Measurements from ENCODE around the gene MDH2.
"Not testable (repeated sequence)": the region's sequence is repeated elsewhere in the genome, so short reads cannot be mapped to it uniquely, and the experiment has no call there.

Gene MDH2, protein sequence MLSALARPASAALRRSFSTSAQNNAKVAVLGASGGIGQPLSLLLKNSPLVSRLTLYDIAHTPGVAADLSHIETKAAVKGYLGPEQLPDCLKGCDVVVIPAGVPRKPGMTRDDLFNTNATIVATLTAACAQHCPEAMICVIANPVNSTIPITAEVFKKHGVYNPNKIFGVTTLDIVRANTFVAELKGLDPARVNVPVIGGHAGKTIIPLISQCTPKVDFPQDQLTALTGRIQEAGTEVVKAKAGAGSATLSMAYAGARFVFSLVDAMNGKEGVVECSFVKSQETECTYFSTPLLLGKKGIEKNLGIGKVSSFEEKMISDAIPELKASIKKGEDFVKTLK

DNA sequence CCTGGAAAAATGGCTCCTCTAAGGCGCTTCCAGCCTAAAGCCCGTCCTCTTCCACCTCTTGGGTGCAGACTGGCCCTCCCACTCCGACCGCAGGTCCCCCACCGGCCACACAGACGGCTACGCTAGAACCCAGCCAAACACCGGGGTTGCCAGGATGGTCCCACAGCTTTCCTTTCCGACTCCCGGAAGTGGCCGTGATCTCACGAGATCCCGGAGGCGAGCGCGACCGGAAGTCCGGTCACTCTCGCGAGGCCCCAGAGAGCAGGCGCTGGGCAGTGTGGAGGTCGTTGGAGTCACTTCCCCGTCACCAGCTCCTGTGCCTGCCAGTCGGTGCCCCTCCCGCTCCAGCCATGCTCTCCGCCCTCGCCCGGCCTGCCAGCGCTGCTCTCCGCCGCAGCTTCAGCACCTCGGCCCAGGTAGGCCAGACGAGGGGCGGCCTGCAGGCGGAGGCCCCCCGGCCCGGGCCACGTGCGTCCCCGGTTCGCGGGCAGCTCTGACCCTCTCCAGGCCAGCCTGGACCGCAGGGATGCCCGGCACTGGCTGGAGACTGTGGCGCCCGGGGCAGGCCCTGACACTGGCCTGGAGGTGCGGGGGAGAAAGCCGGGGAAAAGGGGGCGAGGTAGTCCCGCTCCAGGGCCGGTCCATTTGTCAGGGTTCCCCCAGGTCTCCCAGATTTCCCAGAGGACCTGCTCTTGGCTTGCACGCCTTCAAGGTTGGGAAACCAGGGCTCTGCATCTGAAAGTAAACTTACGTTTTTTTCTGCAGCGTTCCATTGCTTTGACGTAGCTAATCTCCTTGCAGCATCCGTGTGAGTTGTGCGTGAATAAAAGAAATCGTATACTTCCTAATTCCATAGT lies at the start of gene MDH2, which contains the start of gene STYXL1:
Gene MDH2 (plus strand): TSS at position 296 of the 857 bp plus-strand sequence. CDS start 55 bp downstream, at position 351.
Gene STYXL1 (minus strand): TSS at position 190 of the 857 bp plus-strand sequence. CDS start 17,477 bp downstream, outside the sequence.
- peak; percentile 88 for DNase-seq

DNA sequence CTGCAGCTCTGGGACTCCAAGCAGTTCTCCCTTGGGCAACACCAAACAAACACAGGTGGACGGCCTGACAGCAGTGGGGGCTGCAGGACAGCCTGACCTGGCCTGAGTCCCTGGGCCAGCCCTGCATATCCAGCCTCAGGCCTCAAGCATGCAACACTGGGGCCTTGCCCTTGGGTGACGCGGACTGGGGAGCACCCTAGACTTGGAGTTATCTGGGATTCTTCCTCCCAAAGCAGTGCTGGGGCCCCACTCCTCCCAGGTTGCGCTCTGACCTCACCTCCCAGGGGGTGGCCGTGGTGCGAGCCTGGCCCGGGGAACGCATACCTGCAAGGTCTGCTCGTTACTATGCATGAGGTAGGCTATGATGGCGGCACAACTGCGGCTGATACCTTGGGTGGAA lies 47.3 kb upstream of the MDH2 start:
- DNase-seq, result no peak

DNA sequence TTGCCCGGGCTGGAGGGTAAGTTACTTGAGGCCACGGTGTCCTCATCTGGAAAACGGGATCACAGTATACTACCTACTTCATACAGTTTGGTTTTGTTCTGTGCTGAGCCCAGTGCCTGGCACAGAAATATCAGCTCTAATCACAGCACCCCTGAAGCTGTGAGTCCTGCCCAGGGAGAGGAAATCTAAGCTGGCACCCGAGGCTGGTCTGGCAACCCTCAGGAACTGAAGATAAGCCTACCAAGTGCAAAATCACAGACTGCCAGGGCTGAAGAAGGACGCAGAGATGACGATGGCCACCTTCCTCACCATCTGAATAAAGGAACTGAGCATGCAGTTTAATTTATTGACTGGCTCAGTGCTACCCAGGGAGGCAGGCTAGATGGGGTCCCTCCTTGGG lies 45.8 kb upstream of the MDH2 start:
- DNase-seq, result no peak

DNA sequence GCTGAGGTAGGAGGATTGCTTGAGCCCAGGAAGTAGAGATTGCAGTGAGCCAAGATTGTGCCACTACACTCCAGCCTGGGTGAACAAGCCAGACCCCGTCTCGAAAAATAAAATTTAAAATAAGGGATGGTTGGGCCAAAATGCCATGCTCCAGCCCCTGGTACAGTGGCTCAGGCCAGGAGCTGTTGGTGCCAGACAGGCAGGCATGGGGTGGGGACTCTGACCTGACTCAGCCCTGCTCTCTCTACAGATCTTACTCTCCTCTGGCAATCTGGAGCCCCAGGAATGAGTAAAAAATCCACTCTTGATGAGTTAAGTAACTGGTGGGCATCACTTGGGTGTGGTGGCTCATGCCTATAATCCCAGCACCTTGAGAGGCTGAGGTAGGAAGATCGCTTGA lies 45.1 kb upstream of the MDH2 start:
- DNase-seq, result no peak

DNA sequence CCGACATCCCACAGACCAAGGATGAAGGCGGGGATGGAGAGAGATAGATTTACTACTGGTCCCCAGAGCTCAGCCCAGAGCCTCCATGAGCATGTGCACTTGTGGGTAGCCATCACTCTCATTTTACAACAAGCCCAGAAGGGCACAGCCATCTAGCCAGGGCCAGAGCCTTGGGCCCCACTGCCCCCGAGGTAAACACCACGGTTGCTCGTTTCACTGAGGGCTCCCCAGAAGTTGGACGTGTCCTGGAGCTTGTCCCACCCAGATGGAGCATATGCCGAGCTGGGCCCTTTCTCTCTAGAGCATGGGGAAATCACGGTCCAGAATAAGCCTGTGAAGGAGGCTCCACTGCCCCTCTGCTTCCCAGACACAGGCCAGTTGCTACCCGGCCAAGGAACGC lies 44.6 kb upstream of the MDH2 start:
- no peak for DNase-seq

DNA sequence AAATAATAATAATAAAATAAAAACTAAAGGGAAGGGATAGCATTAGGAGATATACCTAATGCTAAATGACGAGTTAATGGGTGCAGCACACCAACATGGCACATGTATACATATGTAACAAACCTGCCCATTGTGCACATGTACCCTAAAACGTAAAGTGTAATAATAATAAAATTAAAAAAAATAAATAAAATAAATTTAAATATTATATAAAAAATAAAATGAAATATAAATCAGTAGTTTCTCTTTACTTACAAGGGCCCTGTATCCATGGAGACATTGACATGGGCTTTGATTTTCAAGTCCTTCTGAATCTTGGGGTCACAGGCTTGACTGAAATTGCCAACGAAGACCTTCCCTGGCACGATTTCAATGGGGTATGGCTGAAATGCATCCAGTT lies 42.9 kb upstream of the MDH2 start:
- not testable (repeated sequence) for DNase-seq

DNA sequence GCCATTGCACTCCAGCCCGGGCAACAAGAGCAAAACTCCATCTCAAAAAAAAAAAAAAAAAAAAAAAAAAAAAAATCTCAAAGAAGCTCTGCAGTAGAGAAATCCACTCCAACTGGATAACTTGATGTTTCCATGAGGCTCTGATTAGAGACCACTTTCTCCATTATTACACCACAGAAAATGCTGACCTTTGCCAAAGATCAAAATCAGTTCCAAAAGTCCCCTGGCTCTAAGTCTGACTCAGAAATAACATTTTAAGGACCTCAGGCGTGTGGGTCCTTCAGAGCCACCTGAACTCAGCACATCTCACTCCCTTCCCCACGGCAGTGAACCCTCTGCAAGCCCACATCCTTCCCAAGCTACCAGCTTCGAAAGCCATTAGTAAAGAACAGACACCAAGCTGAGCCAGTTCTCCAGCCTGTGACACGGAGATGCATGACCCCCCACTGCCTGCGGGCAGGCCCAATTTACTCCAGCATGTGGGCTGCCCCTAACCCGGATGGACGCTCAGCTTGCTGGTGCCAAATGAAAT lies 39.7 kb upstream of the MDH2 start:
- DNase-seq, result no peak

DNA sequence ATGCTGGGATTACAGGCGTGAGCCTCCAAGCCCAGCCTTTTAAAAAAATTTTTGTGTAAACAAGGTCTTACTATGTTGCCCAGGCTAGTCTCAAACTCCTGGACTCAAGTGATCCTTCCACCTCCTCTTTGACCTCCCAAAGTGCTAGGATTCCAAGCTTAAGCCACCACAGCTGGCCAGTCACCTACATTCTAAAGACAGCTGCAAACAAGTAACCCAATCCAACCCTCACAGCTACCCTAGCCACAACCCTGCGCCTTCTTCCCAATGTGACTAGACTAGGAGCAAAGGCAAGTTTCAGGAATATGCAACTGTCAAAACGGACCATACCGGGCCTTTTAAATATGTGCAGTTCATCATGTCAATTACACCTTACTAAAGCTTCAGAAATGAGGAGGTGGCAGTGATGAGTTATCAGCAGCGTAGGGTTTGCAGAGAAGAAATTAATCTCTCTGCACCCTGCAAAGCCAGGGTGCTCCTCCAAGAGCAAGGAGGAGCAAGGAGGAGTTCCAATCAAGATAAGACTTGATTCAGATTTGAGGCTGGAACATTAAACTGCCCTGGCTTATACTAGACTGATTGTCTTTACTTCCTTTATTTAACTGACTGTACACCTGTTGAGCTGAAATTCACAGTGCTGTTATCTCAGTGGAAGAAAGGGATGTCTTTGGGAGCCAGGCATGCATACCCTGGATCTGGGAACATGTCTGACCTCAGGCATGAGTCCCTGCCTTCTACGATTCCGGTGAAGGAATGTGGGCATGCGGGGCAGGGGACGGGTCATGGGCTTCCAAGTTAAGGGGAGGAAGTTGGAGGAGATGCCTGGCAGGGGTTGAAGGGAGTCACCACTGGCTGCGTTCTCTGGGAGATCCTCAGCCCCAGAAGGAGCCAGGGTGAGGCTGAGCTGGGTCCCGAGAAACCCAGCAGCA lies 38.0 kb upstream of the MDH2 start:
- DNase-seq, result no peak

DNA sequence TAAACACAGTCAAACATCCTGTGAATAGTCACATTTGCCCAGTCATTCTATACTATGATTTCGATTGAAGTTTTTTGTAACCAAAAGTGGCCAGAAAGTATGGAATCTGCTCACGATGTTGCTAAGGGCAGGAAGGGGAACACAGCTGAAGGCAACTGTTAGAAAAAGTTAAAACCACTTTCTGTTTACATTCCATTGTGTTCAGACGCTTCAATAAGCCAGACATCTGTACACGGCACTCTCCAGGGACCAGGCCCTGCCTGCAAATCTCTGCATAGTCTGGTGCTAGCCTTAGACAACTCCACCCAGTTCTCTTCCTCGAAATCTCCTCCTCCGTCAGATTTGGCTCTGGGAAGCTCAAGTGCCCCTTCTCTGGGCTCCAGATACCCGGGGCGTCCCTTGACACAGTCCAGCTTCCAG lies 36.5 kb upstream of the MDH2 start:
- no peak for DNase-seq

DNA sequence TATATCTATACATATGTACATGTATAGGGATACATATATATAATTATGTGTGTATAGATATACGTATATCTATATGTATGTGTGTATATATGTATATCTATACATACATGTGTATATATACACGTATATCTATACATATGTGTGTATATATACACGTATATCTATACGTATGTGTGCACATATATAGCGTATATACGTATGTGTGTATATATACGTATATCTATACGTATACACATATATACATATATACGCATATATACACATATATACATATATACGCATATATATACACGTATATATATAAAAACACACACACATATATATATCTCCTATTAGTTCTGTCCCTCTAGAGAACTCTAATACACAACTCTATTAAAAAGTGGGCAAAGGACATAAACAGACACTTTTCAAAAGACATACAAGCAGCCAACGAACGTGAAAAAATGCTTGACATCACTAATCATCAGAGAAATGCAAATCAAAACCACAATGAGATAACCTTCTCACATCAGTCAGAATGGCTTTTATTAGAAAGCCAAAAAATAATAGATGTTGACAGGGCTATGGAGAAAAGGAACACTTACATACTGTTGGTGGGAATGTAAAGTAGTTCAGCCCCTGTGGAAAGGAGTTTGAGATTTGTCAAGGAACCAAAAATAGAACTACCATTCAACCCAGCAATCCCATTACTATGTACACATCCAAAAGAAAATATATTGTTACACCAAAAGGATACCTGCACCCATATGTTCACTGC lies 31.5 kb upstream of the MDH2 start:
- DNase-seq, result no peak

DNA sequence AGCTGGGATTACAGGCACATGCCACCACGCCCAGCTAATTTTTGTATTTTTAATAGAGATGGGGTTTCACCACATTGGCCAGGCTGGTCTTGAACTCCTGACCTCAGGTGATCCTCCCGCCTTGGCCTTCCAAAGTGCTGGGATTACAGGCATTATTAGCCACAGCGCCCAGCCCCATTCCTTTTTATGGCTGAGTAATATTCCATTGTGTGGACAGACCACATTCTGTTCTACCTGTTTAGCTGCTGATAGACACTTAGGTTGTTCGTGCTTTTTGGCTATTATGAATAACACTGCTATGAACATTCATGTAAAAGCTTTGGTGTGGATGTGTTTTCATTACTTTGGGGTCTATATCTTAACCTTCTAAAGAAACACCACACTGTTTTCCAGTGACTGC lies 29.4 kb upstream of the MDH2 start:
- not testable (repeated sequence) for DNase-seq

DNA sequence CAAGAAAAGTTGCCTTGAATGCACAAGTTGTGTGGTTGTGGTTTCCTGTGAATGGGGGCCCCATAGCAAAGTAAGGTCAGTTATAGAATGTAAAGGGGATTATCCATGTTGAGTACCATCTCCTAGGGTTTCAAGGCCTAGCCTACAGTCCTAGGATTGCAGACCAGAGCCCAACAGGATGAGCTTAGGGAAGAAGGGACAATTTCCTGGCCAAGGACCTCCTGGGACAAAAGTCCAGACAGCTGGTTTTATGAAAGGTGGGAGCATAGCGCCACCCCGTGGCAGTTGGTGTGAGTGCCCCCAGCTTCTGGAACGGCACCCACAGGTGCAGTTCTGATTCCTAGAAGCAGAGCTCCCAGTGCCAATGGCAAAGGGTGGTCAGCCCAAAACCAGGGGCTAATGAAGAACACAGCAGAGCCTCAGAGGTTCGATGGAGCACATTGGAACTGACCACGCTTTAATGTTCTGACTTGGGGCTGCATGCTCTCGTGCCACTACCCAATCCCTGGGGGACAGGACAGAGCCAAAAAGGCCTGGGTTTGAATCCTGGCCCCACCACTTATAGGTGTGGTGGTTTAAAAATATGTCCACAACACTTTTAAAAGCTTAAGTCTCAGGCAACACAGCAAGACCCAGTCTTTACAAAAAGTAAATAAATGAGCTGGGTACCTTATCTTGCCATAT lies 27.7 kb upstream of the MDH2 start:
- DNase-seq, result peak; percentile 63

DNA sequence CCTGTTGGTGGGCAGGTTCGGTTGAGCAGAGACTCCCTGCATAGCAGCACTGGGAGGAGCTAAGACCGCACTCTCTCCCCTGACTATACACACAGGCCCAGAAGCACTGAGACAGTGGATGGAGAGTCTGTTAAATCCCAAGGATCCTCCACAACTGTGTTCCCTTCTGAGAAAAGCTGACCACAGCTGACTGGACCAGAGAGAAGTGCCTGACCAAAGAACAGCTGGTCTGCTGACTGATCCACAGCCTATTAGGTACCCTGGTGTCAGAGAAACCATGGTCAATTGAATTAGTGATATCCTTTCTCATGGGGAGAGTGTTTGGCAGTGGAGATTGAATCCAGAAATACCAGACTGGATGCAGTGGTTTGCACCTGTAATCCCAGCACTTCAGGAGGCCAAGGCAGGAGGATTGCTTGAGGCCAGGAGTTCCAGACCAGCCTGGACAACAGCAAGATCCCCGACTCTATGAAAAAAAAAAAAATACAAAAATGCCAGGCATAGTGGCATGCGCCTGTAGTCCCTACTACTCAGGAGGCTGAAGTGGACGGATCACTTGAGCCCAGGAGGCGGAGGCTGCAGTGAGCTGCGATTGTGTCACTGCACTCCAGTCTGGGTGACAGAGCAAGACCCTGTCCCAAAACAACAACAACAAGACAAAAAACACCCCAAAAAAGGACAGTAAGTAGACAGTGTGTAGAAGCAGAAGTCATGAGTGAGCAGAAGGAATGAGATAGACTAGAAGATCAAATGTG lies 25.7 kb upstream of the MDH2 start:
- no peak for DNase-seq

DNA sequence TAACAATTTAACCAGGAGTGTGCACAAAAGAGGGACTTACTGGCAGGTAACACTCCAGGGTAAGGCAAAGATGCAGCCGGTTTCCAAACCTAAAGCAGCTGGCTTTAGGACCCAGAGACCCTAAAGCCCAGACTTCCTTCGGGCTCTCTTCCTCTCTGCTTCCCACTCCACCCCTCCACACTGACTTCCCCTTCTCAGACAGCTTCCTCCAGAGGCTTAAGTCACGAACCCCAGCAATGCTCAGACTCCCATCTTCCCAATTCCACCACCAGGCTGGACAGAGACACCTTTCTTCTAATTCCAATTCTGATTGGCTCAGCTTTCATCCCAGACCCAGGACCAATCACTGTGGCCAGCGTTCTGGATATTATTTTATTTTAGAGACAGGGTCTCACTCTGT lies 24.9 kb upstream of the MDH2 start:
- no peak for DNase-seq

DNA sequence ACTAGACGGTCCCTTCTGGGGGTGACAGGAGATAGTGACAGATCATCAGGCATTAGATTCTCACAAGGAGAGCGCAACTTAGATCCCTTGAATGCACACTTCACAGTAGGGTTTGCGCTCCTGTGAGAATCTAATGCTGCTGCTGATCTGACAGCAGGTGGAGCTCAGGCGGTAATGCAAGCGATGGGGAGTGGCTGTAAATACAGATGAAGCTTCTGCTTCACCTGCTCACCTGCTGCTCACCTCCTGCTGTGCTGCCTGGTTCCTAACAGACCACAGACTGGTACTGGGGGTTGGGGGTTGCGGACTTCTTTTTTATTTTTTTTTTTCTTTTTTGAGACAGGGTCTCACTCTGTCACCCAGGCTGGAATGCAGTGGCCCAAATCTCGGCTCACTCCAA lies 18.2 kb upstream of the MDH2 start:
- DNase-seq, result not testable (repeated sequence)

DNA sequence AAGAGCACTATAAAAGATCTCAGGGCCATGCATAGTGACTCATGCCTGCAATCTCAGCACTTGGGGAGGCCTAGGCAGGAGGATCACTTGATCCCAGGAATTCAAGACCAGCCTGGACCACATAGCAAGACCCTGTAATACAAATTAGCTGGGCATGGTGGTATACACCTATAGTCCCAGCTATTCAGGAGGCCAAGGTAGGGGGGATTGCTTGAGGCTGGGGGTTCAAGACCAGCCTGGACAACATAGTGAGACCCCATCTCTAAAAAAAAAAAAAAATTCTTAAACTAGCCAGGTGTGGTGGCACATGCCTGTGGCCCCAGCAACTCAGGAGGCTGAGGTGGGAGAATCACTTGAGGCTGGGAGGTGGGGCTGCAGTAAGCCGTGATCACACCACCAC lies 15.9 kb upstream of the MDH2 start:
- DNase-seq, result no peak

DNA sequence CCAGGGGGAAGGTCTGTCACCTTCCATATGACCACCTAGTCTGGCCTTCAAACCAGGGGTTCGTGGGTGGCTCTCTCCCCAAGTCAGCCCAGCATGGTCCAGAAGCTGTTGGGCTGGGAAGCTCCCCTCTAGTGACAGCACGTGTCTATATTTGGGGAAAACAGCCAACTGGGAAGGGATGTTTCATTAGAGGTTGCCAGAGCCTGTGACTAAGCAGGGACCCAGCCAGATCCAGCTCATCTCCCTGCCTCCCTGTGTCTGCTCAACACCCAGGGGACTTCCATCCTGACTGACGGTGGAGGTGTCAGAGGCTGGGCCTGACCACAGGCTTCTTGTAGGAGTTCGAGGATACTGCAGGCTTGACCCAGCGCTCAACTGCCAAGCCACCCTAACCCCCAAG lies 10.6 kb upstream of the MDH2 start:
- no peak for DNase-seq

DNA sequence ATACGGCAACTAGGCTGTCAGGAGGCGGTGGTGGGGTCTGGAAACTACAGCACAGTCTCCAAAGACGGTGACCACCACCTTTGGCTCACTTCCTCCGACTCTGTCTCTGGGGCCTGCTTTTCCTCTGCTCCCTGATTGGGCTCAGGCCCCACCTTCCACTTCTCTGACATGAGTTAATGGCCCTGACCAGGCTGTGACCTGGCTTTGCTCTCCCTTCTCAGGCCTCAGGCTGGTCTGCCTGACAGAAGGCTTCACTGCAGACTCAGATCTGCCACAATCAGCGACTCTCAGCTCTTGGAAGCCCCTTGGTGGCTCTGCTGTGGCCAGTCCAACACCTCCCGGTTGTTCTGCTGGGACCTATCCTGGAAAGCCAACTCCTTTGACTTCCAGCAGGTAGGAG lies 7.8 kb upstream of the MDH2 start:
- no peak for DNase-seq

DNA sequence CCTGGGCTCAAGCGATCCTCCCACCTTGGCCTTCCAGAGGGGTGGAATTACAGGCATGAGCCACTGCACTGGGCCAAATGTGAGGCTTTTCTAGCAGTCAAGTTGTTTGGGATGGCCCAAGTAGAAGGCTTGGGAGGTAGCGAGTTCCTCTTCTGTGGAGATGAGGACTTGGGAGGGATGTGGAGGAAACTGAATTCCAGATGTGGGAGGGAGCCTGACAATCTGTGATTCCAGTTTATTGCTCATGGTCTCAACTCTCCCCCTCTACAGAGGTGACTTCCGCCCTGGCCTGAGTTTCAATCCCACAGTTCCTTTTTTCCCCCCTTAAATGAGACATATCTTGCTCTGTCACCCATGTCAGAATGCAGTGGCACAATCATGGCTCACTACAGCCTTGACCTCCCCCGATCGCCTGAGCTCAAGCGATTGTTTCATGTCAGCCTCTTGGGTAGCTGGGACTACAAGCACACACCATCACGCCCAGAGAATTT lies 3.5 kb upstream of the MDH2 start:
- no peak for DNase-seq

DNA sequence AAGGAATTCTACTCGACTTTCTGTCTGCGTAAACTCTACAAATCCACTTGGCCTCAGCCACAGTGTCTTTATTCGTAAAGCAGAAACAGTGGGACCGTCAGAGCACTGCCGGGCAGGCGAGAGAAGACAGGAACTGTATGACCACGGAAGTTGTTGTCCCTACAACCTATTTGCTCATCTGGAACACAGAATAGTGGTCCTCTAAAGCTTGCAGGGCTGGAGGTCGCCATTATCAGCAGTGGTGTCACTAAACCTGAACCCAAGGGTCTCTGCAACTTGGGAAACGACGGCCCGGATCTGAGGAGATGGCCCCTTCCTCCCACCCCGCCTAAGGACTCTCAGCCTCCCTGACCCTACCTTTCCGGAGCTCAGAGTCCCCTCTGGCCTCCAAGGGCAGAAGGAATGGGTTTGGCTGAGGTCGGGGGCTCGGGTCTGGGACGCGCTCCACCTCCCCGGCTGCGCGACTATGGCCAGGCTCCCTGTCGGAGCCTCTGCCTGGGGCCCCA lies 548 bp upstream of the MDH2 start:
- DNase-seq, result no peak

Data from 8988T (cell line).